ENCODE results near the gene BNIP2.

The BNIP2 gene

GRCh38 chr15:59678620-59679019 lies 10.5 kb downstream of the BNIP2 start:
- no peak for TF ChIP-seq CTCF (IDR thresholded peaks at IDR 0.05; ENCODE audit: low read depth, low read length, missing control alignments)
- DNase-seq (ENCODE audit: extremely low read depth, low read depth): no peak
- no peak overlapping the region for H3K4me3 ChIP-seq (replicated peaks; ENCODE audit: low read depth, low read length)

- TF ChIP-seq CTCF (IDR thresholded peaks at IDR 0.05; ENCODE audit: low read depth, low read length, missing control alignments): no peak
- no peak for DNase-seq (ENCODE audit: extremely low read depth, low read depth)
- no peak overlapping the region for H3K4me3 ChIP-seq (replicated peaks; ENCODE audit: low read depth, low read length)
These were observed 10.9 kb downstream of the BNIP2 start for GRCh38 chr15:59678172-59678571.

- no peak for TF ChIP-seq CTCF (IDR thresholded peaks at IDR 0.05; ENCODE audit: low read depth, low read length, missing control alignments)
- no peak overlapping the region for H3K4me3 ChIP-seq (replicated peaks; ENCODE audit: low read depth, low read length)
- DNase-seq (ENCODE audit: extremely low read depth, low read depth): no peak
These were observed 12.6 kb downstream of the BNIP2 start for GRCh38 chr15:59676565-59676964.

- no peak for DNase-seq (ENCODE audit: extremely low read depth, low read depth)
- TF ChIP-seq CTCF (IDR thresholded peaks at IDR 0.05; ENCODE audit: low read depth, low read length, missing control alignments): no peak
- no peak overlapping the region for H3K4me3 ChIP-seq (replicated peaks; ENCODE audit: low read depth, low read length)
These were observed 14.7 kb downstream of the BNIP2 start for GRCh38 chr15:59674361-59674877.

- no peak for DNase-seq (ENCODE audit: extremely low read depth, low read depth)
- TF ChIP-seq CTCF (IDR thresholded peaks at IDR 0.05; ENCODE audit: low read depth, low read length, missing control alignments): no peak
These were observed 20.6 kb downstream of the BNIP2 start for GRCh38 chr15:59668556-59668955.

GRCh38 chr15:59662260-59662659 lies 26.9 kb downstream of the BNIP2 start:
- DNase-seq (ENCODE audit: extremely low read depth, low read depth): no peak
- TF ChIP-seq CTCF (IDR thresholded peaks at IDR 0.05; ENCODE audit: low read depth, low read length, missing control alignments): no peak
- no peak overlapping the region for H3K4me3 ChIP-seq (replicated peaks; ENCODE audit: low read depth, low read length)

More at GRCh38 chr15:59668556-59668955, 20.6 kb downstream of the BNIP2 start:
- no peak overlapping the region for H3K4me3 ChIP-seq (replicated peaks; ENCODE audit: low read depth, low read length)

GRCh38 chr15:59659366-59659765 lies 29.8 kb downstream of the BNIP2 start:
- no peak overlapping the region for H3K4me3 ChIP-seq (replicated peaks; ENCODE audit: low read depth, low read length)
- TF ChIP-seq CTCF (IDR thresholded peaks at IDR 0.05; ENCODE audit: low read depth, low read length, missing control alignments): no peak
- no peak for DNase-seq (ENCODE audit: extremely low read depth, low read depth)
